HG03064 (cell line): Measurements from ENCODE around the gene ZNF771.

Source experiments
- ATAC-seq: cut with Tn5 transposase; IDR thresholded peaks from one replicate; pipeline ENCODE4 v1.9.1; 2021; ENCODE audit warnings: low read depth; ENCODE audit not compliant: unreplicated experiment

Gene ZNF771

DNA sequence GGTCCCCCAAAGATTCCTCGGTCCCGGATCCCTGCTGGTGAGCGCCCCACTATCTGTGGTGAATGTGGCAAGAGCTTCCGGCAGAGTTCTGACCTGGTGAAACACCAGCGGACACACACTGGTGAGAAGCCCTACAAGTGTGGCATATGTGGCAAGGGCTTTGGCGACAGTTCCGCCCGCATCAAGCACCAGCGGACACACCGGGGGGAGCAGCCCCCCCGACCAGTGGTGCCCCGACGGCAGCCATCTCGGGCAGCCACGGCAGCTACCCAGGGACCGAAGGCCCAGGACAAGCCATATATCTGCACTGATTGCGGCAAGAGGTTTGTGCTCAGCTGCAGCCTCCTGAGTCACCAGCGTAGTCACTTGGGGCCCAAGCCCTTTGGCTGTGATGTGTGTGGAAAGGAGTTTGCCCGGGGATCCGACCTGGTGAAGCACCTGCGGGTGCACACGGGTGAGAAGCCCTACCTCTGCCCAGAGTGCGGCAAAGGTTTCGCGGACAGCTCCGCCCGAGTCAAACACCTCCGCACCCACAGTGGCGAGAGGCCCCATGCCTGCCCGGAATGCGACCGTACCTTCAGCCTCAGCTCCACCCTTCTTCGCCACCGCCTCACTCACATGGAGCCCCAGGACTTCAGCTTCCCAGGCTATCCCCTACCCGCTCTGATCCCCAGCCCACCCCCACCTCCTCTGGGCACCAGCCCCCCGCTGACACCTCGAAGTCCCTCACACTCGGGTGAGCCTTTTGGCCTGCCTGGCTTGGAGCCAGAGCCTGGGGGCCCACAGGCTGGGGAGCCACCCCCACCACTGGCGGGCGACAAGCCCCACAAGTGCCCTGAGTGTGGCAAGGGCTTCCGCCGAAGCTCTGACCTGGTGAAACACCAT lies 9.4 kb upstream of the ZNF771 start:
- no peak for ATAC-seq

DNA sequence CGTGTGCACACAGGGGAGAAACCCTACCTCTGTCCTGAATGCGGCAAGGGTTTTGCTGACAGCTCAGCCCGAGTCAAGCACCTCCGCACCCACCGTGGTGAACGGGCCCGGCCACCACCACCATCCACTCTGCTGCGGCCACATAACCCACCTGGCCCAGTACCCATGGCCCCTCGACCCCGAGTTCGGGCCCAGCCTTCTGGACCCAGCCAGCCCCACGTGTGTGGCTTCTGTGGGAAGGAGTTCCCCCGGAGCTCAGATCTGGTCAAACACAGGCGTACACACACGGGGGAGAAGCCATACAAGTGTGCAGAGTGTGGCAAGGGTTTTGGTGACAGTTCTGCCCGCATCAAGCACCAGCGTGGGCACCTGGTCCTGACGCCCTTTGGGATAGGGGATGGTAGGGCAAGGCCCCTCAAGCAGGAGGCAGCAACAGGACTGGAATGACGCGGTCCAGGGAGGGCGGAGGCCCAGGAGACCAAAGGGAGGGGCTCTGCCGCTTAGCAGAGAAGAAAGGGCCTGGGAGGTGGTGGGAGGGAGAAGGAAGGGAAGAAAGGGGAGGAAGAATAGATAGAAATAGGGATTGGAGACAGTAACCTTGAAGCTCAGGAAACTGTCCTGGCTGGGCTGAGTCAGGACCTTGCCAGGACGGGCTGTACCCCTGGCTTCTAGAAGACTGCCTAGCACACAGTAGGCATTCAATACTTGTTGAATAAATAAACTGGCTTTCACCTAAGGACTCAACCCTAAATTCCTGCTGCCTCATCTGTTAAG lies 8.6 kb upstream of the ZNF771 start:
- ATAC-seq: no peak

DNA sequence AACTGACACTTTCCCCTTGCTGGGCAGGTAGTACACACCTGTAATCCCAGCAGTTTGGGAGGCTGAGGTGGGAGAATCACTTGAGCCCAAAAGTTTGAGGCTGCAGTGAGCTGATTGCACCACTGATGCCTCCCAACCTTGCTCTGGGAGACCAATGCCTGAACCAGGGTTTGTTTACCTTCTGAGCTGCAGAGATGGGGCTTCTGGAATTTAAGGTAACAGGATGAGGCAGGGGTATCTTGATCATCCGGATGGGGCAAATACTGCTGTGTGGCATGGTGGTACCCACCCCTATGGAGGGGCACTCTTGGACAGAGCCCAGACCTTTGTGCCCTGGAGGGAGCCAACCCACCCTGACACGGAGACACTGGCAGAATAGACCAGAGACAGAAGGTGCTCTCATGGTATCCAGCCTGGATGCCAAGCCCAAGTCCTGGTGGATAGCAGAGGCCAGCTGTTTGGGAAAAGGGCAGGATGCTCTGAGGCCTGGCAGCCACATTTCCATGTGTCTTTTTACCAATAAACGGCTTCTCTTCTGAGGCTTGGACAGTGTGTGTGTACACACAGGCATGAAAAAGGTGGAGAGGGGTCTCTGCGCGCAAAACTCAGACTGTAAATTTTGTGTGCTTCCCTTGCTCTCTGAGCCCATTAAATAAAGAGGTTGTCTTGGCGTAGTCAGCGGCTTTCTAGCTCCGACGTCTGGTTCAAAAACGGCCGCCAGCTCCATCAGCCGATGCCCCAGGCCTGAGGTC lies 7.8 kb upstream of the ZNF771 start:
- ATAC-seq: no peak

DNA sequence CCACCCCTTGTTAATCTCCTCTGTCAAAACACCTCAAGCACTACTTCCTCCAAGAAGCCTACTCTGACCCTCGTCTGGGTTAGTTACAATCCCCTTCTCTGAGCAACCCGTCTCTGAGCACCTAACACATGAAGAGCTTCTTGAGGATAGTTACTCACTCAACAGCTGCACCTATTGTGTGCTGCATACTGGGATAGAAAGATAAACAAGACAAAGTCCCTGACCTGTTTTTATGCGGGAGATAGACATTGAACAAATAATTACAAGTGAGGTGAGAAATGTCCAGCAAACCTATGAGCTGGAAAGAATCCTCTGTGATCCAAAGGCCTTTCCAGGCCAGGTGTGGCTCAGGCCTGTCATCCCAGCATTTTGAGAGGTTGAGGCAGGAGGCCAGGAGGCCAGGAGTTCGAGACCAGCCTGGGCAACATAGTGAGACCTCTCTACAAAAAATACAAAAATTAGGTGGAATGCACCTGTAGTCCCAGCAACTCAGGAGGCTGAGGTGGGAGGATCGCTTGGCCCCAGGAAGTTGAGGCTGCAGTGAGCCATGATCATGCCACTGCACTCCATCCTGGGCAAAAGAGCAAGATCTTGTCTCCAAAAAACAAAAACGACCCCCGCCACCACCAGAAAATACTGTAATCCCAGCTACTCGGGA lies 5.5 kb upstream of the ZNF771 start:
- ATAC-seq: no peak

DNA sequence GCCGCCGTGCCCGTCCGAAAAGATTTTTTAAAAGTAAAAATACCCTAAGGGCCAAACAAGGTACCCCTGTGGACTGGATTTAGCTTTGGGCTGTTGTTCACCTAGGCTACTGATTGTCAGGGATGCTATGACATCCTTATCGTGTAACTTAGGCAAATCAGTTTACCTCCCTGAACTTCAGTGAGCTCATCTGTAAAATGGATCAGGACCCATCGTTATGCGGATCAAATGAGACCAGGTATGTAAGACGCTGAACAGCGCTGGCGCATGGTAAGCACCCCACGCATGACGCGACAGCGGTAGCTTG lies 658 bp upstream of the ZNF771 start:
- ATAC-seq: no peak

DNA sequence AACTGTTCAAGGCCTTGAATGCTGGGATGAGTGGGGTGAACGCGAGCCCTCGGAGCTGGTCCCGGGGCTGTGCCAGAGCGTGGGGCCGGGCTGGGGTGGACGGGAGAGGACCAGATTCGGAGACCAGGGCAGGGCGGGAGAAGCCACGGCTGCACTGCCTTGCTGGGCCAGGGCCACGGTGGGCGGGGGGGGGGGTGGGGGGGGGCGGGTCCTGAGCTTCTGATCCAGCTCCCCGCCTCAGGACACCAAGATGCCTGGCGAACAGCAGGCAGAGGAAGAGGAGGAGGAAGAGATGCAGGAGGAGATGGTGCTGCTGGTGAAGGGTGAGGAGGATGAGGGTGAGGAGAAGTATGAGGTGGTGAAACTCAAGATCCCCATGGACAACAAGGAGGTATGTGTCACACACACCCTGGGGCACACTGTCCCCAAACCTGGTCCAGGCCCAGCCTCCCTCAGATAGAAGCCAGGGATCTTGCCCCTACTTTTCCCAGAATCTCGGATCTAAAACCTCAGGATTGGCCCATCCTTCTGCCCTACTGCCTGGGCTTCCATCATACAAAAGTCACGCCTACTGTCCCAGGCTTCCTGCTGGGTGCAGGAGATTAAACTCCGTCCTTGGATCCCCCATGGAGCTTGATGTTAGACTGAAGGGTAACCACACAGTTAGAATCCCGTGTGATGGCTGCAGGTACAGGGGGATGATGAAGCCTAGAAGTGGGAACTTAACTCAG lies 563 bp downstream of the ZNF771 start:
- ATAC-seq: no peak

DNA sequence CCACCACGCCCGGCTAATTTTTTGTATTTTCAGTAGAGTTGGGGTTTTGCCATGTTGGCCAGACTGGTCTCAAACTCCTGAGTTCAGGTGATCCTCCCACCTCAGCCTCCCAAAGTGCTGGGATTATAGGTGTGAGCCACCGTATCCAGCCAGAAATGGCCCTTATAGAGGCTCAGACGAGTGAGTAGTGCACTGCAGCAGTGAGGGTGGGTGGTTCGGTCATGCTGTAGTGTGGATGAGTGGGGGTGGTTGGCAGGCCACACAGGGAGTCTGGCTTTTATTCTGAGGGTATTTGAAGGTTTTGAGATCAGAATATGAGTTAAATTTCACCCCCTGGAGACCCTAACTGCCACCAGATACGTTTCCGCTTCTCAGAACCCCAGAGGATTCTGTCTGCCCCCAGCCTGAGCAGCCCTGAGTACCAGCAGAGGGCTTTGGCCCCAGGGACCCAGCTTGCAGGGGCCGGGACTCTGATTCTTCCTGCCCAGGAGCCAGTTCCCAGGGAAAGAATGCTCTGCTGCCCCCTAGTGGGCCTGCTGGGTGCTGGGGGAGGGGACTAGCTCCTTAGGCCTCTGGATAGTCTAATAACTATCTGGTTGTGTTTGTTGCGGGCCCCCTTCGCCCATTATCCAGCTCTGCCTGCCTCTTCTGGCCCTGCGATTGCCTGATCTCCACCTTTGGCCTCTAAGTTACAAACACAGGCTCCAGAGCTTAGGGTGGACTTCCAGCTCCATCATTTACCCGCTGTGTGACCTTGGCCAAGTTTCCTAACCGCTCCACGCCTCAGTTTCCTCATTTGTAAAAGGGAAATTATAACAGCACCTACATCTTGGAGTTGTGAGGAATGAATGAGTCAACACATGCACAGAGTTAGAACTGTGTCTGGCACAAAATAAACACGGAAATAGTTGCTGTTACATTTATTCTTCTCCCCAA lies 2.0 kb downstream of the ZNF771 start:
- ATAC-seq: no peak

DNA sequence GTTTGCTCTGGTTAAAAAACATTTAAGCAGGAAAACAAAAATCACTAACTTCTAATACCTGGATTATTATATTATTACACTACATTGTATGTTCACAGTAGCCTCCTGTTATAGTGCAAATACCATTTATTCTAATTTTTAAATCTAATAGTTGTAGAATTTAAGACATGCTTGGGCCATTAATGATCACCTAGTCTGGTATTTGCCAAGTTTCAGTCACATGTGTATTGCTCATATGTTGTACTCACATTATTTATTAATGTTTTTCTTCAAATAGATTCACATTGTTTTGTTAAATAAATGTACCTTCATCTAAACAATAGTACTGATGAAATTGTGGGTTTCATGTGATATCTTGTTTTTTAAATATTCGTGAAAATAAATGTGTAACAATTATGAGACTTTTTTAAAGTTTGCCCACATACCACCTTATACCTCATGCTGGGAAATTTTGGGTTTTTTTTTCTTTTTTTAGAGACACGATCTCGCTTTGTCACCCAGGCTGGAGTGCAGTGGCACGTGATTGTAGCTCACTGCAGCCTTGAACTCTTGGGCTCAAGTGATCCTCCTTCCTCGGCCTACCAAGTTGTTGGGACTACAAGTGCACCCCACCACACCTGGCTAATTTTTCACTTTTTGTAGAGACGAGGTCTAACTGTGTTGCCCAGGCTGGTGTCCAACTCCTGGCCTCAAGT lies 5.9 kb downstream of the ZNF771 start:
- ATAC-seq: no peak

DNA sequence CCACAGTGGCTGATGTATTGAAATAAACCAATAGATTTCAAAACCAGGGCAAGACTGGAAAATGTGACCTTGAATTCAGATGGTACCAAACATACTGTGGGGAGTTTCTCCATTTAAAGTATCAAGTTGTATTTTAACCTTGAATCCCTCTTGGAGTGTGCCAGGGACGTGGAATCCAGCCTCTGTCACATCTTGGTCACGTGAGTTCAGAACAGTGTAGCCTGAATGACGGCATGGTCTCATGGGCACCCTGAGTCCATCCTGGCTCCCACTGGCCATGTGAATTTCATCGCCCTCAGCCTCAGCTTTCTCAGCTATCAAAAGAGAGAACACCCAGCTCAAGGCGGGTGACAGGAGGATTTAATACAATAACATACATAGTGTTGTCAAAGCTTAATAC lies 6.8 kb downstream of the ZNF771 start:
- ATAC-seq: no peak

DNA sequence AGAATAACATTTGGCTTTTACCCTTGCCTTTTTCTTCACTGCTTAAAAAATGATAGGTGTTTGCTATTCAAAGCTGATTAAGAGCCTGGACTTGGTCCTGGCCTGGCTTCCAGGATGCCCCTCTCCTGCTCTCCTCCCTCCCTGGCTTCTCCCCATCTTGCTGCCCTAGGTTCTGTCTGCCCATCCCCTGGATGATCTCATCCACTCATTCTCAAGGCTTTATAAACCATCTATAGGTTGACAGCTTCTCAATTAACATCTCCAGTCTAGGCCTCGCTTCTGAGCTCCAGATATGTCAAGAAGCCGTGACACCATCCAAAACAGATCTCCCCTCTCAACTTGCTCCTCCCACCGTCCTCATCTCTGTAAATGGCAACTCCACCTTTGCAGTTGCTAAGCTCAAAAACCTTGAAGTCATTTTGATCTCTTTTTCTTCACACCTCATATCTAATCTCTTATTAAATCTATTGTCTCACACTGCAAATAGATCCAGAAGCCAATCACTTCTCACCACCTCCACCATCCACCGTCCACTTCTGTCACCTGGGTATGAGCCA lies 8.7 kb downstream of the ZNF771 start:
- no peak for ATAC-seq

DNA sequence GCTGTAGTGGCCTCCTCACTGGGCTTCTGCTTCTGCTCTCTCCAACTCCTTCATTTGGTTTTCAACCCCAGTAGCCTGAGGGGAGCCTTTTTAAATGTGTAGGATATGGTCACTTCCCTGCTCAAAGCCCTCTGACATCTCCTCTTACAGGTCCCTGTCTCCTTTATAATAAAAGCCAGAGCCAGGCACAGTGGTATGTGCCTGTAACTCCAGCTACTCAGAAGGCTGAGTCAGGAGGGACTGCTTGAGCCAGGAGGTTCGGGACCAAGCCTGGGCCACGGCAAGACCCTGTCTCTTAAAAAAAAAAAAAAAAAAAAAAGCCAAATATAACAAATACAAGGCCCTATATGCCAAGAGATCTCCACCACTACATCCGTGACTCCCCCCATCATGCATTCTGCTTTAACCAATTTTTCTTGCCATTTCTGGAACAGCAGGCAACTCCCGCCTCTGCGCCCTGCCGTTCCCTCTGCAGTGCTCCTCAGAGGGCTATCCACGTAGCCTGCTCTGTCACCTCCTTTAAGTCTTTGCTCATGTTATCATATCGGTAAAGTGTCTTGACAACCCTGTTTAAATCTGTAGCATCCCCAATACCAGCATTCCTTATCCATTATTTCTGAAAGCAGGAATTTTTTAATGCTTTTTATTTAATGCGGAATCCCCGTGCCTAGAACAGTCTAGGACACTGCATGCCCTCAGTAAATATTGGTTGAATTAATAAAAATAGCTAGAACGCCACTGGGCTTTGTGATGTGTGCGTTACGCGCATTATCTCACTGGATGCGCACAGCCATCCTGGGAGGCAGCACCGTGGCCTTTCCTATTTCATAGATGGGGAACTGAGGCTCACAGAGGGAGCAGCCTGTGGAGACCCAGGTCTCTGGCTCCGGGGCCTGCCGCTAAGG lies 9.5 kb downstream of the ZNF771 start:
- ATAC-seq: no peak

DNA sequence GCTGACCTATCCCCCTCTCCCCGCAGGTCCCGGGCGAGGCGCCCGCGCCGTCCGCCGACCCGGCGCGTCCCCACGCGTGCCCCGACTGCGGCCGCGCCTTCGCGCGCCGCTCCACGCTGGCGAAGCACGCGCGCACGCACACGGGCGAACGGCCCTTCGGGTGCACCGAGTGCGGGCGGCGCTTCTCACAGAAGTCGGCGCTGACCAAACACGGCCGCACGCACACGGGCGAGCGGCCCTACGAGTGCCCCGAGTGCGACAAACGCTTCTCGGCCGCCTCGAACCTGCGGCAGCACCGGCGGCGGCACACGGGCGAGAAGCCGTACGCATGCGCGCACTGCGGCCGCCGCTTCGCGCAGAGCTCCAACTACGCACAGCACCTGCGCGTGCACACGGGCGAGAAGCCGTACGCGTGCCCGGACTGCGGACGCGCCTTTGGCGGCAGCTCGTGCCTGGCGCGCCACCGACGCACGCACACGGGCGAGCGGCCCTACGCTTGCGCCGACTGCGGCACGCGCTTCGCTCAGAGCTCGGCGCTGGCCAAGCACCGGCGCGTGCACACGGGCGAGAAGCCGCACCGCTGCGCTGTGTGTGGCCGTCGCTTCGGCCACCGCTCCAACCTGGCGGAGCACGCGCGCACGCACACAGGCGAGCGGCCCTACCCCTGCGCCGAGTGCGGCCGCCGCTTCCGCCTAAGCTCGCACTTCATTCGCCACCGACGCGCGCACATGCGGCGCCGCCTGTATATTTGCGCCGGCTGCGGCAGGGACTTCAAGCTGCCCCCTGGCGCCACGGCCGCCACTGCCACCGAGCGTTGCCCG lies 10.3 kb downstream of the ZNF771 start:
- peak; percentile 83 for ATAC-seq

DNA sequence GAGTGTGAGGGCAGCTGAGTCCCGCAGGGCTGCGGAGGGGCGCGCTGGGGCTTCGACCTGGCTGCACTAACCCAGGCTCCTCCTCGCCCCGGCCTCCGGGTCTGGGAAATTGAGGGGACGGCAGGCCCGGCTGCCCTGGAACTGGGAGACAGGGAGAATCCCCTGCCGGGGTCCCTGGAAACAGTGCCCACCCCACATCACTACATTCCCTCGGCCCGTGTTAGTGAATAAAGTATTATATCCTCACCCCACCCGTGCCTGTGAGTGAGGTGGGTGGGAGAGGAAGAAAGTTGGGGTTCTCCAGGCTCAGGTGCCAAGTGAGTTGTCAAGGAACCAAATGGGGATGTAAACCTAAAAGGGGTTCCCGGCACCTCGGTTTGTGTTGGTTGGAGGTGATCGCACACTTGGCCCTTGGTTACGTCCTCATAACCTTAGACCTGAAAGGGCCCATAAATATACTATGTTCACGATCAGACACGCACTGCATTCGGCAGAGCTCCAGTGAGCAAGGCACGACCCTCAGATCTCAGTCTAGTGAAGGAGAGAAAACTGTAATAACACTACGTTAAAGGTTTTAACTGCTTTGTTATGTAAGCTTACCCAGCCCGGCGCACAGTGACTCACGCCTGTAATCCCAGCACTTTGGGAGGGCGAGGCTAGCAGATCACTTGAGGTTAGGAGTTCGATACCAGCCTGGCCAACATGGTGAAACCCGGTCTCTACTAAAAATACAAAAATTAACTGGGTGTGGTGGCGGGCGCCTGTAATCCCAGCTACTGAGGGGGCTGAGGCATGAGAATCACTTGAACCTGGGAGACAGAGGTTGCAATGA lies 11.2 kb downstream of the ZNF771 start:
- no peak for ATAC-seq

DNA sequence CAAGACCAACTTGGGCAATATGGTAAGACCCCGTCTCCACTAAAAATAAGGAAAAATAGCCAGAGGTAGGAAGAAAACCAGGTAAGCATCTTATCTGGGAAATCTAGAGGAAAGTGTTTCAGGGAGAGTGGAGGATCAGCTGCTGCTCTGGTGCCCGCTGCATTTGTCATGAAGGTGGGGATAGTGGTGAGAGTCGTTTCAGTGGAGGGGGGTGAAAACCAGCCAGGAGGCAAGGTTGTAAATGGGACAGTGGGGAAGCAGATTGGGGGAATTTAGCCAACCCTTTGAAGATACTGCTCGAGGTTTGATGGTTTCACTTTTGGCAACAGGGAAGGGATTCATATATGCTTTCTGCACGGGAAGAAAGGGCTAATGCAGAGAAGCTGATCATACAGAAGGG lies 13.6 kb downstream of the ZNF771 start:
- no peak for ATAC-seq

DNA sequence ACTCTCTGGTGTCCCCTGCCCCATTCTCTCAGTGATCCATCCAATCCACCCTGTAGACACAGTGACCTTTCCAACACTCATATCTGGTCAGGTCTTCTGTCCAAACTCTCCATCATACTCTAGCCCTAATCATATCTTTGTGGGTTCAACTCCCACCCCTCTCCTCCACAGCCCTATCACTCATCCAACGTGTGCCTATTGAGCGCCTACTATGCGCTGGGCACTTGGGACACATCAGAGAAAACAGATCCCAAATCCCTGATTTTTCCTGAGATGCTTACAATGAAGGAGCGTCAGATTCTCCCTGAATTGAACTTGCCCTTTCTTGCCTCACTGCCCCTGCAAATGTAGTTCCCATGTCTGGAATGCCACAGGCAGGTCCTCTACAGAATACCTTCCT lies 20.6 kb downstream of the ZNF771 start:
- no peak for ATAC-seq

DNA sequence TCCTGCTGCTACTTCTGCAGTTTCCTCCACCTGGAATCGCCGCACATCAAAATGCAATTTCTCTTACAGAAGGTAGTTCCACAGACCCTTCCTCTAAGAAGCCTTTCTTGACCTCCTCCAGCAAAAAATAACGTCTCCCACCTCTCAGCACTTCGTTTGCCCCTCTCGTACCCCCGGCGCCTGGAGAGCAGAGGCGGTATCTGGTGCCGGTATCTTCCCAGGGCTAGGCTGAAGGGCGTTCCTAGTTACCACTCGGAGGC lies 21.9 kb downstream of the ZNF771 start:
- ATAC-seq: no peak
